ENCODE measurements around the gene MRPL49. TPM values are rescaled to one million over a fixed set of nuclear protein-coding genes. Genes with fewer than 3 reads are reported as not detected.

Gene MRPL49
- total RNA-seq, 1 experiment from 2014 or later: 55.9 TPM

DNA sequence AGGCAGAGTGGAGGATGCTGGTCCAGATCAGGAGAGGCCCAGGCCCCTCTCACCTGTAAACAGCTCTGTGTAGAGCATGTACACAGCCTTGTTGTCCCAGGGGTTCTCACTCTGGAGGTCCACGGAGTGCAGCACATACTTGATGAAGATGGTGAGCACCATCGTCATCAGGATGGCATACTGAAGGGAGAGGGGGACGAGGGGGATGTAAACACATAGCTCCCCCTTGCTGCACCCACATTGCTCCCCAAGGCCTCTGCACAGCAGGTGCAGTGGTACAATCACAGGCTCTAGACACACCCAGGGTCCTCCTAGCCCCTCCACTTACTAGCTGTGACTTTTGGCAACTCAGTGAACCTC lies 9.3 kb downstream of the MRPL49 start:
- H3K4me3 Mint-ChIP-seq: no peak overlapping the region
- peaks cover 24% of the 10 kb centered on the region for H3K36me3 Mint-ChIP-seq
- H3K27ac Mint-ChIP-seq: no peak overlapping the region
- POLR2A ChIA-PET: interaction anchor here (0.5 to 1.8 kb wide), 2 partner anchors 9 to 131 kb away, joined by 6 to 7 read pairs; partner anchors contain the start of genes FAU and MRPL49
- no peaks in the 10 kb centered on the region for H3K9me3 Mint-ChIP-seq
- TF ChIP-seq IRF2 (CRISPR knock-in tag; IDR thresholded peaks at IDR 0.05; ENCODE audit: borderline replicate concordance, low read depth) (no peak), AFF4 (CRISPR knock-in tag; IDR thresholded peaks at IDR 0.05; ENCODE audit: borderline replicate concordance) (no peak), RORB (CRISPR knock-in tag; IDR thresholded peaks at IDR 0.05) (no peak), FOXJ3 (CRISPR knock-in tag; IDR thresholded peaks at IDR 0.05; ENCODE audit: borderline replicate concordance) (no peak), MXD4 (CRISPR knock-in tag; IDR thresholded peaks at IDR 0.05; ENCODE audit: borderline replicate concordance) (no peak), NR3C1 (CRISPR knock-in tag; conservative IDR thresholded peaks at IDR 0.05; ENCODE audit: low read depth) (no peak), ZNF138 (CRISPR knock-in tag; conservative IDR thresholded peaks at IDR 0.05) (no peak), NFE2L1 (CRISPR knock-in tag; IDR thresholded peaks at IDR 0.05) (no peak), GRHL2 (CRISPR knock-in tag; IDR thresholded peaks at IDR 0.05; ENCODE audit: insufficient replicate concordance, severe bottlenecking) (no peak), ZNF232 (CRISPR knock-in tag; IDR thresholded peaks at IDR 0.05) (no peak), MAX (CRISPR knock-in tag; IDR thresholded peaks at IDR 0.05) (no peak), E2F4 (CRISPR knock-in tag; IDR thresholded peaks at IDR 0.05; ENCODE audit: borderline replicate concordance, low read depth) (no peak), CBFB (CRISPR knock-in tag; IDR thresholded peaks at IDR 0.05; ENCODE audit: low read depth) (no peak), NR1H2 (CRISPR knock-in tag; IDR thresholded peaks at IDR 0.05) (no peak), TP53 (CRISPR knock-in tag; IDR thresholded peaks at IDR 0.05) (no peak), ZNF317 (CRISPR knock-in tag; IDR thresholded peaks at IDR 0.05; ENCODE audit: borderline replicate concordance, low read depth) (no peak)
- TF ChIP-seq, protein P1, sequence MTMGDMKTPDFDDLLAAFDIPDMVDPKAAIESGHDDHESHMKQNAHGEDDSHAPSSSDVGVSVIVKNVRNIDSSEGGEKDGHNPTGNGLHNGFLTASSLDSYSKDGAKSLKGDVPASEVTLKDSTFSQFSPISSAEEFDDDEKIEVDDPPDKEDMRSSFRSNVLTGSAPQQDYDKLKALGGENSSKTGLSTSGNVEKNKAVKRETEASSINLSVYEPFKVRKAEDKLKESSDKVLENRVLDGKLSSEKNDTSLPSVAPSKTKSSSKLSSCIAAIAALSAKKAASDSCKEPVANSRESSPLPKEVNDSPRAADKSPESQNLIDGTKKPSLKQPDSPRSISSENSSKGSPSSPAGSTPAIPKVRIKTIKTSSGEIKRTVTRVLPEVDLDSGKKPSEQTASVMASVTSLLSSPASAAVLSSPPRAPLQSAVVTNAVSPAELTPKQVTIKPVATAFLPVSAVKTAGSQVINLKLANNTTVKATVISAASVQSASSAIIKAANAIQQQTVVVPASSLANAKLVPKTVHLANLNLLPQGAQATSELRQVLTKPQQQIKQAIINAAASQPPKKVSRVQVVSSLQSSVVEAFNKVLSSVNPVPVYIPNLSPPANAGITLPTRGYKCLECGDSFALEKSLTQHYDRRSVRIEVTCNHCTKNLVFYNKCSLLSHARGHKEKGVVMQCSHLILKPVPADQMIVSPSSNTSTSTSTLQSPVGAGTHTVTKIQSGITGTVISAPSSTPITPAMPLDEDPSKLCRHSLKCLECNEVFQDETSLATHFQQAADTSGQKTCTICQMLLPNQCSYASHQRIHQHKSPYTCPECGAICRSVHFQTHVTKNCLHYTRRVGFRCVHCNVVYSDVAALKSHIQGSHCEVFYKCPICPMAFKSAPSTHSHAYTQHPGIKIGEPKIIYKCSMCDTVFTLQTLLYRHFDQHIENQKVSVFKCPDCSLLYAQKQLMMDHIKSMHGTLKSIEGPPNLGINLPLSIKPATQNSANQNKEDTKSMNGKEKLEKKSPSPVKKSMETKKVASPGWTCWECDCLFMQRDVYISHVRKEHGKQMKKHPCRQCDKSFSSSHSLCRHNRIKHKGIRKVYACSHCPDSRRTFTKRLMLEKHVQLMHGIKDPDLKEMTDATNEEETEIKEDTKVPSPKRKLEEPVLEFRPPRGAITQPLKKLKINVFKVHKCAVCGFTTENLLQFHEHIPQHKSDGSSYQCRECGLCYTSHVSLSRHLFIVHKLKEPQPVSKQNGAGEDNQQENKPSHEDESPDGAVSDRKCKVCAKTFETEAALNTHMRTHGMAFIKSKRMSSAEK (CRISPR knock-in tag; IDR thresholded peaks at IDR 0.05; ENCODE audit: borderline replicate concordance): no peak
- TF ChIP-seq, protein P2, sequence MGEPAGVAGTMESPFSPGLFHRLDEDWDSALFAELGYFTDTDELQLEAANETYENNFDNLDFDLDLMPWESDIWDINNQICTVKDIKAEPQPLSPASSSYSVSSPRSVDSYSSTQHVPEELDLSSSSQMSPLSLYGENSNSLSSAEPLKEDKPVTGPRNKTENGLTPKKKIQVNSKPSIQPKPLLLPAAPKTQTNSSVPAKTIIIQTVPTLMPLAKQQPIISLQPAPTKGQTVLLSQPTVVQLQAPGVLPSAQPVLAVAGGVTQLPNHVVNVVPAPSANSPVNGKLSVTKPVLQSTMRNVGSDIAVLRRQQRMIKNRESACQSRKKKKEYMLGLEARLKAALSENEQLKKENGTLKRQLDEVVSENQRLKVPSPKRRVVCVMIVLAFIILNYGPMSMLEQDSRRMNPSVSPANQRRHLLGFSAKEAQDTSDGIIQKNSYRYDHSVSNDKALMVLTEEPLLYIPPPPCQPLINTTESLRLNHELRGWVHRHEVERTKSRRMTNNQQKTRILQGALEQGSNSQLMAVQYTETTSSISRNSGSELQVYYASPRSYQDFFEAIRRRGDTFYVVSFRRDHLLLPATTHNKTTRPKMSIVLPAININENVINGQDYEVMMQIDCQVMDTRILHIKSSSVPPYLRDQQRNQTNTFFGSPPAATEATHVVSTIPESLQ (CRISPR knock-in tag; IDR thresholded peaks at IDR 0.05): no peak
- H3K27me3 Mint-ChIP-seq (ENCODE audit: low read depth): no peaks in the 10 kb centered on the region
- peaks cover 18% of the 10 kb centered on the region for H3K4me1 Mint-ChIP-seq
- no peak for DNase-seq (ENCODE audit: low spot score)
- ATAC-seq: no peak
- CTCF ChIA-PET: interaction anchor here (2.0 to 3.1 kb wide), 2 partner anchors 14 to 50 kb away, joined by 12 to 13 read pairs; partner anchors contain the start of genes CAPN1 and ZNHIT2

Measured in WTC11 (cell line).